Measurements from ENCODE around the gene PCBP3. TPM values are rescaled to one million over a fixed set of nuclear protein-coding genes. Genes with fewer than 3 reads are reported as not detected.

The PCBP3 gene
- total RNA-seq, 2 experiments from 2014 or later, result 1.3 to 2.2 TPM

DNA sequence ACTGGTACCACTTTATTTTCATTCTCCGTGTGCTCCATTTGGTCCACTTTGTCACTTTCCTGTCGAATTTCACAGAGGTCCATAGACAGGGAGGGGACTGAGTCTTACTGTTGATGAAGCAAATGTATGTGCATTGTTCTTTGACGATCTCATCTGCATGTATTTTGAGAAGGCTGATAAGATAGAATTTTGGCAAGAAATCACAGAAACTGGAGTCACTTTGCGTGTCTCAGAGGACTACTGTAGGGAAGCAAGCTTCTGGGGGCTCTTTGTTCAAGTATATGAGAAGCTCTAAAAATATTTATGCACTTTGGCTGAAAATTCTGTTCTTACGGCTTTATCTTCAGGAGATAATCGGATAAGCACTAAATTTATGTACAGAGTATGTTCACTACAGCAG is 78.1 kb downstream of the PCBP3 start:
- no peak overlapping the region for H3K27ac Mint-ChIP-seq
- CTCF ChIA-PET, result no interaction called here
- ATAC-seq (no peak), DNase-seq (no peak)
- peaks cover 20% of the 10 kb centered on the region for H3K27me3 Mint-ChIP-seq
- peaks cover 2% of the 10 kb centered on the region for H3K4me1 Mint-ChIP-seq
- no peak overlapping the region for H3K4me3 Mint-ChIP-seq
- no peaks in the 10 kb centered on the region for H3K36me3 Mint-ChIP-seq
- no peaks in the 10 kb centered on the region for H3K9me3 Mint-ChIP-seq (ENCODE audit: low read depth)

GRCh38 chr21:45723049-45723958 is 79.8 kb downstream of the PCBP3 start:
- CTCF ChIA-PET, result no interaction called here
- DNase-seq (no peak), ATAC-seq (no peak)
- Mint-ChIP-seq H3K9me3 (ENCODE audit: low read depth) (no peaks in the 10 kb centered on the region), H3K4me1 (peaks cover 2% of the 10 kb centered on the region), H3K36me3 (no peaks in the 10 kb centered on the region), H3K27ac (no peak overlapping the region), H3K4me3 (no peak overlapping the region), H3K27me3 (peaks cover 9% of the 10 kb centered on the region)

GRCh38 chr21:45724345-45724961 is 80.9 kb downstream of the PCBP3 start:
- no peak for DNase-seq
- no peaks in the 10 kb centered on the region for H3K9me3 Mint-ChIP-seq (ENCODE audit: low read depth)
- no peaks in the 10 kb centered on the region for H3K36me3 Mint-ChIP-seq
- H3K4me3 Mint-ChIP-seq, result no peak overlapping the region
- ATAC-seq, result no peak
- CTCF ChIA-PET, result no interaction called here
- H3K27ac Mint-ChIP-seq, result no peak overlapping the region
- H3K27me3 Mint-ChIP-seq, result peaks cover 6% of the 10 kb centered on the region
- H3K4me1 Mint-ChIP-seq, result peaks cover 2% of the 10 kb centered on the region

DNA sequence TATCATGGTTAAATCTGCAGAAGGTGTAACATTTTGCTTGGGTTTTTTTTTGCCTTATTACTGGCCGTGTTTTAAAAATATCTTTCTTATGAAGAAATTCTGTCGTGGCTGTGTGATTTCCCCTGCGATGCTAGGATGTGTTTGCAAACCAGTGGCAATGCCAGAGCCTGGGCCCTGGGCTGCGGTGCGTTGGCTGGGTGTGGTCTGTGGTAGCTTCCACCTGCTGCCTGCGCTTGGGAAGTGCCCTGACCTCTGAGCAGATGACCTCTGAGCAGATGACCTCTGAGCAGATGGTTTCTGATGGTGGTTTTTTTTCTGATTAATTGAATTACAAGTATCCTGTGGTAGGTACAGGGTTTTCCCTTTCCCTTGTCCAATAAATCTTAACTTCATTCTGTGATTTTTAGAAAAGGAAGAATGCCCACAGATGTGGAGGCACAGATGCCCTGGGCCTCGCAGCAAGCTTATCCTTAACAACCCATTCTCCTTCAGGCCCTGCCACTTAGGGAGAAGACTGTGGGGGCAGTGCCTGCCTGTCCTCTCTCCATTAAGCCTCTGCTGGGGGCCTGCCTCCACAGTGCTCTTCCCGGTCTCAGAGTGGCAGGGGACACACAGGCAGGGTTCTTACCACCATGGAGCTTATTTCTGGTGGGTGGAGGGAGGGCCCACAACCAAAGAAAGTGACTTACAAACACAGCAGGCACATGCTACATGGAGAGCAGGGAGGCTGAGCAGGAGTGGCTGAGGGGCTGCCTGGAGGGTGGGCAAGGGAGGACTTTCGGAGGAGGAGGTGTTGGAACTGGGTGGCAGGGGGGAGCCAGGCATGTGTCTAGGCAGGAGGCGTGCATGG is 81.7 kb downstream of the PCBP3 start:
- ATAC-seq, result no peak
- Mint-ChIP-seq H3K27ac (no peak overlapping the region), H3K4me3 (no peak overlapping the region), H3K9me3 (ENCODE audit: low read depth) (no peaks in the 10 kb centered on the region), H3K4me1 (peaks cover 2% of the 10 kb centered on the region), H3K27me3 (peaks cover 10% of the 10 kb centered on the region), H3K36me3 (no peaks in the 10 kb centered on the region)
- no peak for DNase-seq
- CTCF ChIA-PET, result no interaction called here

DNA sequence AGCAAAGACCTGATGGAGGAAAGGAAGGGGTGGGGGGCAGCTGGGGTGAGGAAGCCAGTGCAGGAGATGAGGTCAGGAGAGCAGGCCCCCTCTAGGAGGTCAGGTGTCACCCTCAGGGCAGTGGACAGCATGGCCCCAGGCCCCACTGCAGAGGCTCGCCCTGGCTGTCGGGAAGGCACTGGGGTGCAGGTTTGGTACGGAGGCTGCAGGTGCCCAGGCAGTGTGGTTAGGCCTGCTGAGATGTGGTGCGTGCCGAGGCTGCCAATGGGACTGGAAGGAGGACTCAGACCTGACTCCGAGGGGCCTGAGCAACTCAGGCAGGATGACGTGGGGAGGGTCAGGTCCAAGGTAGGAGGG is 82.3 kb downstream of the PCBP3 start:
- Mint-ChIP-seq H3K36me3 (no peaks in the 10 kb centered on the region), H3K9me3 (ENCODE audit: low read depth) (no peaks in the 10 kb centered on the region), H3K27me3 (peaks cover 10% of the 10 kb centered on the region), H3K4me1 (peaks cover 2% of the 10 kb centered on the region), H3K4me3 (no peak overlapping the region), H3K27ac (no peak overlapping the region)
- CTCF ChIA-PET, result no interaction called here
- DNase-seq (no peak), ATAC-seq (no peak)

- peaks cover 2% of the 10 kb centered on the region for H3K4me1 Mint-ChIP-seq
- DNase-seq (no peak), ATAC-seq (no peak)
- CTCF ChIA-PET, result no interaction called here
- no peak overlapping the region for H3K27ac Mint-ChIP-seq
- H3K36me3 Mint-ChIP-seq, result no peaks in the 10 kb centered on the region
- no peak overlapping the region for H3K4me3 Mint-ChIP-seq
- H3K9me3 Mint-ChIP-seq (ENCODE audit: low read depth), result no peaks in the 10 kb centered on the region
- peaks cover 15% of the 10 kb centered on the region for H3K27me3 Mint-ChIP-seq
Observed at GRCh38 chr21:45726438-45726837, 82.9 kb downstream of the PCBP3 start.

DNA sequence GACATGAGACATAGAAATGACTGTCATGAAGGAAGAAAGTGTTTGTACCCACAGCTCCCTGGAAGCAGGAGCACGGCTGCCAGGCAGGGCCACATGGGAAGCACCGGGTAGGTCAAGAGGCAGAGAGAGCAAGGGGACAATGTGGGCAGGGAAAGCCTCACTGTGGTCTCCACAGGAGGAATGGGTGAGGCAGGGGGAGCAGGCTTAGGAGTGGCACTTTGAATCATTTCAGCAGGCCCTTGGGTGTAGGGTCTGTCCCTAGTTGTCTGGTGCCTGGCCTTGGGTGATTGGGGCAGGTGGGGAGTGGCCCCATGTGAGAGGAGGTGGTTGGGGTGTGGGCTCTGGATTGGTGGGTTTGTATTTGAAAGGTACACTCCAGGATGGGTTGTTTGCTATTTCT is 83.9 kb downstream of the PCBP3 start:
- H3K9me3 Mint-ChIP-seq (ENCODE audit: low read depth), result no peaks in the 10 kb centered on the region
- DNase-seq (no peak), ATAC-seq (no peak)
- H3K36me3 Mint-ChIP-seq, result no peaks in the 10 kb centered on the region
- H3K27me3 Mint-ChIP-seq, result peaks cover 18% of the 10 kb centered on the region
- no peak overlapping the region for H3K27ac Mint-ChIP-seq
- no peak overlapping the region for H3K4me3 Mint-ChIP-seq
- CTCF ChIA-PET, result no interaction called here
- peaks cover 2% of the 10 kb centered on the region for H3K4me1 Mint-ChIP-seq

DNA sequence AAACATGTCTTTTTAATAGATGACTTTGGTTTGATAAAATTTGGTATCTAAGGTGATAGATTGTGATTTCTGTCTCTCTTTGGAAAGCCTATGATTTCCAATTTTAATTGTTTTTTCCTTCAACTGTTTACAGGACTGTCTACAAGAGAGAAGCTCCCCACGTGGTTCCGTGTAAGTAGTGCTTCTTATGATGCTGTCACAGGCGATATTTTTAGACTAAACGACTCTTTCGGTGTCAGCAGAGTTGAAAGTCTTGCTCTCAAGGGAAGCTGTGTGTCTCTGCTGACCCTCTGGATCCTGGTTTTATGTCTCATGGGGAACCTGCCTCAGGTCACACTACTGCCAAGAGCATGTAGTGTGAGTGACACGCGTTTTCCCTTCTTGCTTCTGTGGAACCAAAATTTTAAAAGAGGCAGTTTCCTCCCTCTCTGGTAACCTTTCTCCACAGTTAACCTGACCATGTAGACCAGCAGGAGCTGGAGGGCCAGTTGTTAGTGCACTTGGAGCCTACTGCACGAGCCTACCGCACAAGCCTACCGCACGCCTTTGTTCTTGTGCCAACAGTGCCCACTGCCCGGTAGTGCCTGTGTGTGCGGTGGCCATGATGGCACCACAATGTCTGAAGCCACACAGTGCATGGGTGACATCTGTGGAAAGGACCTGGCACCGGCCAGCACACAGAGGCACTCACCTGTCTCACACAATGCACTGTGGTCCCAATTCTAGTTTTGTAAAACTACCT is 91.9 kb downstream of the PCBP3 start:
- Mint-ChIP-seq H3K27me3 (peaks cover 10% of the 10 kb centered on the region), H3K36me3 (no peaks in the 10 kb centered on the region), H3K4me3 (no peak overlapping the region), H3K27ac (no peak overlapping the region), H3K9me3 (ENCODE audit: low read depth) (no peaks in the 10 kb centered on the region), H3K4me1 (no peaks in the 10 kb centered on the region)
- DNase-seq (no peak), ATAC-seq (no peak)
- CTCF ChIA-PET, result no interaction called here

- CTCF ChIA-PET, result no interaction called here
- ATAC-seq (no peak), DNase-seq (no peak)
- H3K4me1 Mint-ChIP-seq, result no peaks in the 10 kb centered on the region
- no peak overlapping the region for H3K27ac Mint-ChIP-seq
- no peaks in the 10 kb centered on the region for H3K36me3 Mint-ChIP-seq
- no peak overlapping the region for H3K4me3 Mint-ChIP-seq
- H3K9me3 Mint-ChIP-seq (ENCODE audit: low read depth), result no peaks in the 10 kb centered on the region
- peaks cover 7% of the 10 kb centered on the region for H3K27me3 Mint-ChIP-seq
Observed at GRCh38 chr21:45736042-45736689, 92.6 kb downstream of the PCBP3 start.

- Mint-ChIP-seq H3K4me3 (no peak overlapping the region), H3K27ac (no peak overlapping the region), H3K27me3 (peaks cover 2% of the 10 kb centered on the region), H3K36me3 (no peaks in the 10 kb centered on the region), H3K4me1 (no peaks in the 10 kb centered on the region), H3K9me3 (ENCODE audit: low read depth) (no peaks in the 10 kb centered on the region)
- no peak for DNase-seq
- no peak for ATAC-seq
- CTCF ChIA-PET, result no interaction called here
Observed at GRCh38 chr21:45736690-45737484, 93.4 kb downstream of the PCBP3 start.

- Mint-ChIP-seq H3K27ac (no peak overlapping the region), H3K27me3 (peaks cover 4% of the 10 kb centered on the region), H3K4me3 (no peak overlapping the region), H3K4me1 (no peaks in the 10 kb centered on the region), H3K9me3 (ENCODE audit: low read depth) (no peaks in the 10 kb centered on the region), H3K36me3 (no peaks in the 10 kb centered on the region)
- no peak for ATAC-seq
- CTCF ChIA-PET, result no interaction called here
- DNase-seq, result no peak
Observed at GRCh38 chr21:45737485-45738166, 94.1 kb downstream of the PCBP3 start.
